ENCODE results near the gene GTF3C6.
"Not testable (repeated sequence)": the region's sequence is repeated elsewhere in the genome, so short reads cannot be mapped to it uniquely, and the experiment has no call there.

Gene GTF3C6

DNA sequence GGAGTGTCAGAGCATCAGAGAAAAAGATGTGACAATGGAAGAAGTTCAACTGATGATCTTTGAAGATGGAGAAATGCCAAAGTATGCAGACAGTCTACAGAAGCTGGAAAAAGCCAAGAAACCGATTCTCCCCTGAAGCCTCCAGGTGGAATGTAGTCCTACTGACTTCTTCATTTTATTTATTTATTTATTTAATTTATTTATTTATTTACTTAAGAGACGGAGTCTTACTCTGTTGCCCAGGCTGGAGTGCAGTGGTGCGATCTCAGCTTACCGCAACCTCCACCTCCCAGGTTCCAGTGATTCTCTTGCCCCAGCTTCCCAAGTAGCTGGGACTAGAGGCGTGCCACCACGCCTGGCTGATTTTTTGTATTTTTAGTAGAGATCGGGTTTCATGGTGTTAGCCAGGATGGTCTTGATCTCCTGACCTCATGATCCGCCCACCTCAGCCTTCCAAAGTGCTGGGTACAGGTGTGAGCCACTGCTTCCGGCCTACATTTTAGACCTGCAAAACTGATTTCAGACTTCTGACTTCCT is 21.1 kb downstream of the GTF3C6 start:
- no peak for DNase-seq (ENCODE audit: low spot score)

DNA sequence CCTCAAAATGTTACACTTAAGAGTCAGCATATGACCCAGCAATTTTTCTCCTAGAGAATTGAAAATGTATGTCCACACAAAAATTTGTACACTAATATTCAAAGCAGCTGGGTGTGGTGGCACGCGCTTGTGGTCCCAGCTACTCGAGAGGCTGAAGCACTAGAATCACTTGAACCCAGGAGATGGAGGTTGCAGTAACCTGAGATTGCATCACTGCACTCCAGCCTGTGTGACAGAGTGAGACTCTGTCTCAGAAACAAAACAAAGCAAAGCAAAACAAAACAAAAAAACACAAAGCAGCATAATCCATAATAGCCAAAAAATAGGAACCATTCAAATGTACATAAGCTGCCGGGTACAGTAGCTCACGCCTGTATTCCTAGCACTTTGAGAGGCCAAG is 21.7 kb downstream of the GTF3C6 start:
- no peak for DNase-seq (ENCODE audit: low spot score)

DNA sequence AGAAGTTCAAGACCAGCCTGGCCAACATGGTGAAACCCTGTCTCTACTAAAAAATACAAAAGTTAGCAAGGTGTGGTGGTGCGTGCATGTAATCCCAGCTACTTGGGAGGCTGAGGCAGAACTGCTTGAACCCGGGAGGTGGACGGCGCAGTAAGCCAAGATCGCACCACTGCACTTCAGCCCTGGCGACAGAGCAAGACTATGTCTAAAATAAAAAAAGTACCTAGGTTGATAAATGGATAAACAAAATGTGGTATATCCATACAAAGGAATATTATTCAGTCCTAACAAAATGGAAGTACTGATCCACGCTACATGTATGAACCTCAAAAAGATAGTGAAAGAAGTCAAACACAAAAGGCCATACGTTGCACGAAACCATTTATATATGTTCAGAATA is 22.1 kb downstream of the GTF3C6 start:
- no peak for DNase-seq (ENCODE audit: low spot score)

DNA sequence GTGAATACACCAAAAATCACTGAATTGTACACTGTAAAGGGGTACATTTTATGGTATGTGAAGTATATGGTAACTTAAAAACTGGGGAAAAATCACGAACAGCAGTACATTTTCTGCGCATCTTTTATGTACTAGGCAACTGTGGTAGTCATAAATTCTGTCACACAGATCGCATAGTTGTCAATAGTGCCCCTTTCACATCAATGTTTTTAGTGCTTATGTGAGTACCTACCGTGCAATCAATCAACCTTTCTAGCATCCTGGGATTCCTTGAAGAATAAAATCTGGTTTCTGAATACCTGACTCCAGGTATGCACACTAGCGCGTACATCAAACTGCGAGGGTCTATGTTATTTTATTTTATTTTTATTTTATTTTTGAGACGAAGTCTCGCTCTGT is 22.7 kb downstream of the GTF3C6 start:
- DNase-seq (ENCODE audit: low spot score): no peak

DNA sequence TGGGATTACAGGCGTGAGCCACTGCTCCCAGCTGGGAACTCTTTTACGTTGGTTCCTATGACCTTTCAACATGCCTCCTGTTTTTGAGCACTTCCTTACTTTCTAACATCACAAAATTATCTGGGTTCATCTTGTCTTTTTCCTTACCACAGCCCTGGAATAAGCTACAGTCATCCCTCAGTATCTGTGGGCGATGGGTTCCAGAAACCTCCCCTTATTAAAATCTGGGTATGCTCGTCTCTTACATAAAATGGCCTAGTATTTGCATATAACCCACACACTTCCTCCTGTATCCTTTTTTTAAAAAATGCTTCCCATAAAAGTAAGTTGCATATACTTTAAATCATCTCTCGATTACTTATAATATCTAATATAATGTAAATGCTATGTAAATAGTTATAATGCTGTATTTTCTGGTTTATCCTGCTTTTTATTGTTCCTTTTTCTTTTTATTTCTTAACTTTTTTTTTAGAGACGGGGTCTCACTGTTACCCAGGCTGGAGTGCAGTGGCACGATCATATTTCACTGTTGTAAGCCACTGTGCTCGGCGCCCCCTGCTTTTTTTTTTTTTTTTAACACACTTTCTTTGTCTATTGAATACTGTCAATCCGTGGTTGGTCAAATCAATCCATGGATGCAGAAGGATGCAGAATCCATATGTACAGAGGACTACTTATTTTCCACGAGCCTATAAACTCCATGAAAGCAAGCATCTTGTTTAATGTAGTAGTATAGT is 32.5 kb downstream of the GTF3C6 start:
- no peak for DNase-seq (ENCODE audit: low spot score)

DNA sequence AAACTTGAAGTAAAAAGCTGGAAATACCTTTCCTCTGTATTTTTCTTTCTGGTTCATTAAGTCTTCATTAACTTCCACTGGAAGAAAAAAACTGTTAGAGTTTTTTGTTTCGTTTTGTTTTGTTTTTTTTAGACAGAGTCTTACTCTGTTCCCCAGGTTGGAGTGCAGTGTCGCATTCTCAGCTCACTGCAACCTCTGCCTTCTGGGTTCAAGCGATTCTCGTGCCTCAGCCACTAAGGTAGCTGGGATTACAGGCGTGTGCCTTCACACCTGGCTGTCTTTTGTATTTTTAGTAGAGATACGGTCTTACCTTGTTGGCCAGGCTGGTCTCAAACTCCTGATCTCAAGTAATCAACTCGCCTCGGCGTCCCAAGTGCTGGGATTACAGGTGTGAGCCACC is 38.2 kb downstream of the GTF3C6 start:
- DNase-seq (ENCODE audit: low spot score): no peak

DNA sequence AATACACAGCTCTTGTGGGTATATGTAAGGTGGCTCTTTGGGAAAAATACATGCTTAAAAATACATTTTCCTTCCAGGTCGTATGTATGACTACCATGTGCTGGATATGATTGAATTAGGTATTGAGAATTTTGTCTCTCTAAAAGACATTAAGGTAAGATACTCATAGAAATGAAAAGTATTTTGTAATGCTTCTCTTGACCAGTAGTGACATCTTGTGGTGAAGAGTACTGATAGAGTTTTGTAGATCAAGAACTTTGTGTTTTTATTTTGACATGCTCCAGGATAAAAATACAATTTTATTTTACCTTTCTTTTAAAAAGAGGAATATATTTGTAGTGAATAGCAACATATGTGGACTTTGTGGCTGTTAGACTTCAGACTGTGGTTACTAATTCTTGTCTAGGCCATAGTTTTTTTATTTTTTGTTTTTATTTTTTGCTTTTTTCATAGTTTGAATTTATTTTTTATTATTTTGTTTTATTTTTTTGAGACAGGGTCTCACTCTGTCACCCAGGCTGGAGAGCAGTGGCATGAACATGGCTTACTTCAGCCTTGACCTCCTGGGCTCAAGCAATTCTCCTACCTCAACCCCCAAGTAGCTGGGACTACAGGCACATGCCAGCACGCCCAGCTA is 41.2 kb downstream of the GTF3C6 start:
- peak; percentile 29 for DNase-seq (ENCODE audit: low spot score)

DNA sequence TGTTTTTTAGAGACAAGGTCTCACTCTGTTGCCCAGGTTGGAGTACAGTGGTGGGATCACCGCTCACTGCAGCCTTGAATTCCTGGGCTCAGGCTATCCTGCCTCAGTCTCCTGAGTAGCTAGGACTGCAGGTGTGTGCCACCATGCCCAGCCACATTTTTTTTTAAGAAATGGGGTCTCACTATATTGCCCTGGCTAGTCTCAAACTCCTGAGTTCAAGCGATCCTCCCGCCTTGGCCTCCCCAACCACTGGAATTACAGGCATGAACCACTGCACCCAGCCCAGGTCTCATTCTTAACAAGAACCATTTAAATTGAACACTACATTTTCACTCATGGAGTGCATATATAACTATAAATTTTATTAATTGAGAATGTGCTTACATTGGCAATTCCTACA is 43.8 kb downstream of the GTF3C6 start:
- no peak for DNase-seq (ENCODE audit: low spot score)

DNA sequence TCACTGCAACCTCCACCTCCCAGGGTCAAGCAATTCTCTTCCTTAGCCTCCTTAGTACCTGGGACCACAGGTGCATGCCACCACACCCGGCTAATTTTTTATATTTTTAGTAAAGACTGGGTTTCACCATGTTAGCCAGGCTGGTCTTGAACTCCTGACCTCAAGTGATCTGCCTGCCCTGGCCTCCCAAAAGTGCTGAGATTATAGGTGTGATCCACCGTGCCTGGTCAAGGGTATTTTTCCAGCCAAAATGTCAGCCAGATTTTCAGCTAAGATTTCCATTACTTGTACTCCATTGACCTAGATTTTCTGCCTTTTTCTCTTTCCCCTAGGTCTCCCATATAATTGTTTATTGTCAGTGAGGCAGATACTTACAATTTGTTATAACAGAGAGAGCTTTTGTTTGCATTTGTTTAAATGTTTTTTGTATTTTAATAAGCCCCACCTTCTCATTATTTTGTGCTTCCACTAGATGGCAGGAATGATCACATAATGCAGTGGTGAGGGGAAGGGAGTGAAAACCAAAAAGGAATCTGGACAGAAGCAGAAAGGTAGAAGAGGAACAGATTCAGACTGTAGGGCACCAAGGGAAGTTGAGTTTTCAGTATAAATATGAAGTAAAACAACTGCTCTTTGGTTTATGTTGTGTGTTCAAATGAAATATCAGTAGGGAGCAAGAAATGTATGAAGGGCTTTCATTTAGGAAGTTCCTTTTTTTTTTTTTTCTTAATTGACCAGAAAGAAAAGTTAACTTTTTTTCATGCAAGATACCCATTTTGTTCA is 53.0 kb downstream of the GTF3C6 start:
- DNase-seq (ENCODE audit: low spot score): peak; percentile 32

DNA sequence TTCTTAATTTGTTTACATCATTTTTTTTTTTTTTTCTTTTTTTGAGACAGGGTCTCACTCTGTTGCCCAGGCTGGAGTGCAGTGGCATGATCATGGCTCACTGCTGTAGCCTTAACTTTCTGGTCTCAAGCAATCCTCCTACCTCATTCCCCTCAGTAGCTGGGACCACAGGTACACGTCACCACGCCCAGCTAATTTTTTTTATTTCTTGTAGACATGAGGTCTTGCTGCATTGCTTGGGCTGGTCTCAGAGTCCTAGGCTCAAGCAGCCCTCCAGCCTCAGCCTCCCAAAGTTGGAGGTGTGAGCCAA is 53.6 kb downstream of the GTF3C6 start:
- DNase-seq (ENCODE audit: low spot score): no peak

DNA sequence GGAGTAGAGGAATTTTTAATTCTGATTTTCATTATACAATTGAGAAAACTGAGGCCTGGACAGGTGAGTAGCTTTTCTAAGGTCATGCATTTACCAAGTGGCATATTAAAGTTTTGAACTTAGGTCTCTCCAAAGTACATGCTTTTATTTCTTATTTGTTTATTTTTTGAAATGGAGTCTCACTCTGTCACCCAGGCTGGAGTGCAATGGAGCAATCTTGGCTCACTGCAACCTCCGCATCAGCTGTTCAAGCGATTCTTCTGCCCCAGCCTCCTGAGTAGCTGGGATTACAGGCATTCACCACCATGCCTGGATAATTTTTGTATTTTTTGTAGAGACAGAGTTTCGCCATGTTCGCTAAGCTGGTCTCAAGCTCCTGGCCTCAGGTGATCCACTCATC is 54.0 kb downstream of the GTF3C6 start:
- not testable (repeated sequence) for DNase-seq (ENCODE audit: low spot score)

DNA sequence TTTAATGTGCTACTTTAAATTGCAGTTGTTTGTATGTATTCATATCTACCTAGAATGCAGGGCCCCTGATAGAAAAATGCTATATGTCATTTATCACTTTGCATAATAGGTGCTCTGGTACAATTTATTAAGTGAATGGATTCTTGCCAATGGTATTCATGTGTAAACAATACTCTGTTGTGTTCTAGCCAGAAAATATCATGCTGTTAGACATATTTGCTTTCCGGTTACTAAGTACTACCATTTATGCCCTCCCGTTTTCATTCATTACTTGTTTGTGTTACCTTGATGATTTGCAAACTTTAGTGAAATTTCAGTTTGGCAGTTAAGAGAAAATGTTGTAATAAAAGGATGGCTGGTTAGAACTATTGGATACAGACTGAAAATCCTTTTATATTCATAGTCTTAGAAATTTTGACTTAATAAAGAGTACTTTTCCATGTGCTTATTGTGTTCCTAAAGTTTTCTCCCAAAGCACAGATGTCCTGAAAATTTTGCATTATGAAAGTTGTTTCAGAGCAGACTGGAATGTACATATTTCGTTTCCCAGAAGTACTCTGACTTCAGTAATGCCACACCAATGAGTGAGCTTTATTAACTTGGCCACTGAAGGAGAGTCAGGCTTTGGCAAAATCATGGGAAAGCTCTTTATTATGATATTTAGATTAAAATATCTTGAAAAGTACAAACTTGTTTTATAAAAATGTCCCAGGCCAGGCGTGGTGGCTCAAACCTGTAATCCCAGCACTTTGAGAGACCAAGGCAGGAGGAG is 54.8 kb downstream of the GTF3C6 start:
- DNase-seq (ENCODE audit: low spot score): no peak

DNA sequence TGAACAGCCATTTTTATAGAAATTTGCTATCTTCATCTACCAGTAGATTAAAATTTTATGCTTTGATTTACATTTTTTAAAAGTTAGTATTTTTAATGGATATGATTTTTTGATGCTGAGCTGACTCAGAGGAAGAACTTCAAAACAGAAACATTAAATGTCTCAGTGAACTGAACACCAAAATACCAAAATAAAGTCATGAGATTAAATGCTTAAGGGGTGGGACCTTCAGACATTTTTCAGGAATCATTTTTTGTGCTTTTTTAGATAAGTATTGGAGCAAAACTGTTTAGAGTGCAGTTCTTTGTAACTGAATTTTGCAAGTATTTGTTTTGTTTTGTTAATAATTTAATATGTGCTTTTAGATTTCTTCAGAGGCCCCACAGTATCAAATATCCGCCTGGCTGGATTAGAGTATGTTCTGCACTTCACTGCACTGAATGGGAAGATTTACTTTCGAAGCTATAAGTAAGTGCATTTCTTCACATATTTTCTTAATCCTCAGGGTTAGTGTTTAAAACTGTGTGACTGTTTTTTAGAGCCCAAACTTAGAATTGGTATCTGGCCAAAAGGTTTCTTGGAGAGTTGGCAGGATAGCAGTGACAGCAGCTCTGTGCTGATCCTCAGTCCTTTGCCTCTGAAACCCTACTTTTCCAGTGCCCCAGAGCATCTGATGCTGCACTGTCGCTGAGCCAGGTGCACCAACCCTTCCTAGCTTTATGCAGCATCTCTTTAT is 57.1 kb downstream of the GTF3C6 start:
- DNase-seq (ENCODE audit: low spot score): no peak

DNA sequence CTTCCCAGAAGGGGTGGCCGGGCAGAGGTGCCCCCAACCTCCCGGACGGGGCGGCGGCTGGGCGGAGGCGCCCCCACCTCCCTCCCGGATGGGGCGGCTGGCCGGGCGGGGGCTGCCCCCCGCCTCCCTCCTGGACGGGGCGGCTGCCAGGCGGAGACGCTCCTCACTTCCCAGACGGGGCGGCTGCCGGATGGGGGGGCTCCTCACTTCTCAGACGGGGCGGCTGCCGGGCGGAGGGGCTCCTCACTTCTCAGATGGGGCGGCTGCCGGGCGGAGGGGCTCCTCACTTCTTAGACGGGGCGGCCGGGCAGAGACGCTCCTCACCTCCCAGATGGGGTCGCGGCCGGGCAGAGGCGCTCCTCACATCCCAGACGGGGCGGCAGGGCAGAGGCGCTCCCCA is 58.7 kb downstream of the GTF3C6 start:
- not testable (repeated sequence) for DNase-seq (ENCODE audit: low spot score)

Measured in SW480 (cell line).